Esophagus muscularis mucosa (tissue), 4 donors: ENCODE data around the gene NTRK1. TPM values are rescaled to one million over a fixed set of nuclear protein-coding genes. Genes with fewer than 3 reads are reported as not detected.

Source experiments
- DNase-seq: peaks from one replicate; pipeline ENCODE4 v3.0.0-alpha.2; 2017; ENCODE audit errors: extremely low spot score
- H3K27ac ChIP-seq, 4 donors: fragments of 200-600 bp; sonication (generic); replicated peaks in 1 of 4; 1 replicate in 3 of 4; 2 replicates in 1 of 4; pipeline ENCODE4 v1.5.1; 2016 to 2019; ENCODE audit warnings: mild to moderate bottlenecking in 1 of 4
- H3K27me3 ChIP-seq, 4 donors: fragments of 200-600 bp; sonication (generic); one replicate each; pipeline versions ENCODE4 v1.5.1 to v1.6.0; 2016 to 2019
- H3K36me3 ChIP-seq, 4 donors: fragments of 200-600 bp; sonication (generic); one replicate each; pipeline ENCODE4 v1.5.1; 2016 to 2019
- H3K4me1 ChIP-seq, 4 donors: fragments of 200-600 bp; sonication (generic); one replicate each; pipeline ENCODE4 v1.5.1; 2016 to 2019
- H3K4me3 ChIP-seq, 4 donors: fragments of 200-600 bp; sonication (generic); 1 replicate in 2 of 4; 2 replicates in 2 of 4; pipeline ENCODE4 v1.5.1; 2016 to 2019; ENCODE audit warnings: mild to moderate bottlenecking in 4 of 4, moderate library complexity in 1 of 4
- H3K9me3 ChIP-seq, 4 donors: fragments of 200-600 bp; sonication (generic); 1 replicate in 3 of 4; 2 replicates in 1 of 4; pipeline ENCODE4 v1.5.1; 2016 to 2019
- CTCF ChIP-seq, 3 experiments: fragments of 200-600 bp in 2 of 3; fragments of 450-650 bp in 1 of 3; sonication (generic) in 2 of 3; IDR thresholded peaks; one replicate each; pipeline ENCODE4 v1.5.1; 2017 to 2019; ENCODE audit warnings: antibody characterized with exemption in 3 of 3, mild to moderate bottlenecking in 2 of 3, moderate library complexity in 1 of 3
- EP300 ChIP-seq: sonication (generic); formaldehyde crosslinking; IDR thresholded peaks from one replicate; pipeline ENCODE4 v1.6.1; 2017; ENCODE audit warnings: antibody characterized with exemption
- POLR2A ChIP-seq: fragments of 450-650 bp; IDR thresholded peaks from one replicate; pipeline ENCODE4 v1.6.1; 2017; ENCODE audit warnings: antibody characterized with exemption, moderate library complexity, mild to moderate bottlenecking, low read depth
- POLR2AphosphoS5 ChIP-seq, 2 donors: sonication (generic); formaldehyde crosslinking; IDR thresholded peaks; one replicate each; pipeline ENCODE4 v1.6.1; 2017; ENCODE audit warnings: antibody characterized with exemption in 2 of 2
- WGBS: methylation state at CpG from one replicate; pipeline ENCODE4 v1.1.5; 2018; 5-methylcytosine and 5-hydroxymethylcytosine counted together
- intact Hi-C: fragments of 100-400 bp; cut with DNase I; formaldehyde crosslinking; loops from one replicate; pipeline ENCODE4 v1.15.1; 2023
- total RNA-seq, 4 donors: library from RNA; depleted of rRNA; stranded (reverse); fragments of >200 nt; gene quantifications; one replicate each; pipeline versions ENCODE4 v1.1.0 to v1.2.1, GENCODE V29; 2016

NTRK1 gene
- total RNA-seq, 4 donors from 2014 or later = 0.58 to 2.5 (median 1.8) TPM

GRCh38 chr1:156929596-156930238 lies 69.1 kb downstream of the NTRK1 start:
- no peak overlapping the region for H3K4me3 ChIP-seq
- TF ChIP-seq POLR2AphosphoS5 (IDR thresholded peaks at IDR 0.05) = no peak
- TF ChIP-seq POLR2A = no peak
- no peak for TF ChIP-seq CTCF (IDR thresholded peaks at IDR 0.05)
- no peak for TF ChIP-seq EP300
- H3K9me3 ChIP-seq = no peaks in the 10 kb centered on the region
- H3K27me3 ChIP-seq = peaks cover 4 to 47% (median 23%) of the 10 kb centered on the region in 4 donors
- H3K4me1 ChIP-seq = peaks cover 8 to 29% (median 25%) of the 10 kb centered on the region in 4 donors
- no peak overlapping the region for H3K27ac ChIP-seq
- intact Hi-C loops = no loop called here
- H3K36me3 ChIP-seq = no peaks in the 10 kb centered on the region
- 76% methylated on average over 6 of the region's 6 CpGs for WGBS
- no peak for DNase-seq

GRCh38 chr1:156930483-156930882 lies 69.8 kb downstream of the NTRK1 start:
- TF ChIP-seq POLR2AphosphoS5 (IDR thresholded peaks at IDR 0.05) = no peak
- TF ChIP-seq CTCF (IDR thresholded peaks at IDR 0.05) = no peak
- TF ChIP-seq EP300 = no peak
- TF ChIP-seq POLR2A = no peak
- Histone ChIP-seq H3K27me3 (peaks cover 4 to 39% (median 20%) of the 10 kb centered on the region in 4 donors), H3K4me3 (no peak overlapping the region), H3K27ac (no peak overlapping the region), H3K9me3 (no peaks in the 10 kb centered on the region), H3K4me1 (peaks cover 8 to 29% (median 25%) of the 10 kb centered on the region in 4 donors), H3K36me3 (peaks cover 0 to 7% (median 6%) of the 10 kb centered on the region in 4 donors)
- WGBS = 71% methylated on average over 4 of the region's 4 CpGs
- DNase-seq = no peak
- intact Hi-C loops = no loop called here

Other genes starting within 250 kb of the NTRK1 start
- gene HAPLN2, start 241.4 kb upstream of the NTRK1 start, total RNA-seq = 1 to 10 TPM in 3 of 4 donors, under 1 TPM in 1; 0.83 to 5.1 (median 2.2) TPM
- gene BCAN, start 218.7 kb upstream of the NTRK1 start, total RNA-seq = 1 to 10 TPM in 1 of 4 donors, under 1 TPM in 2, not detected in 1; 0.45 to 1.0 (median 0.99) TPM
- gene NES, start 183.5 kb upstream of the NTRK1 start, total RNA-seq = 10 to 100 TPM; 16.6 to 37.4 (median 32.5) TPM
- gene CRABP2, start 155.3 kb upstream of the NTRK1 start, total RNA-seq = 1 to 10 TPM; 1.2 to 6.4 (median 2.7) TPM
- 10 to 100 TPM; 16.2 to 32.3 (median 18.0) TPM for gene METTL25B, start 132.4 kb upstream of the NTRK1 start, total RNA-seq
- 10 to 100 TPM; 16.2 to 20.0 (median 19.0) TPM for gene ISG20L2, start 132.1 kb upstream of the NTRK1 start, total RNA-seq
- 10 to 100 TPM; 43.5 to 67.4 (median 62.4) TPM for gene MRPL24, start 119.8 kb upstream of the NTRK1 start, total RNA-seq
- 100 to 1,000 TPM; 124 to 239 (median 167) TPM for gene HDGF, start 109.2 kb upstream of the NTRK1 start, total RNA-seq
- gene PRCC, start 93.3 kb upstream of the NTRK1 start, total RNA-seq = 10 to 100 TPM; 21.2 to 43.6 (median 38.7) TPM
- 1 to 10 TPM in 1 of 4 donors, under 1 TPM in 2, not detected in 1; 0.83 to 2.7 (median 0.84) TPM for gene SH2D2A, start 44.0 kb upstream of the NTRK1 start, total RNA-seq
- not detected for gene INSRR, start 1.7 kb upstream of the NTRK1 start, total RNA-seq
- gene PEAR1, start 32.9 kb downstream of the NTRK1 start, total RNA-seq = 10 to 100 TPM in 2 of 4 donors, 1 to 10 TPM in 2; 6.1 to 13.6 (median 10.9) TPM
- gene LRRC71, start 59.8 kb downstream of the NTRK1 start, total RNA-seq = not detected
- gene ARHGEF11, start 184.9 kb downstream of the NTRK1 start, total RNA-seq = 10 to 100 TPM; 36.5 to 54.2 (median 41.2) TPM
- not detected for gene ETV3L, start 238.9 kb downstream of the NTRK1 start, total RNA-seq